HG03439 (cell line): ENCODE results near the gene CFDP1.
"Not testable (repeated sequence)": the region's sequence is repeated elsewhere in the genome, so short reads cannot be mapped to it uniquely, and the experiment has no call there.

Experiments used
- ATAC-seq: cut with Tn5 transposase; IDR thresholded peaks from one replicate; pipeline ENCODE4 v1.9.1; 2021; ENCODE audit warnings: mild to moderate bottlenecking, moderate library complexity; ENCODE audit not compliant: unreplicated experiment

CFDP1 gene

DNA sequence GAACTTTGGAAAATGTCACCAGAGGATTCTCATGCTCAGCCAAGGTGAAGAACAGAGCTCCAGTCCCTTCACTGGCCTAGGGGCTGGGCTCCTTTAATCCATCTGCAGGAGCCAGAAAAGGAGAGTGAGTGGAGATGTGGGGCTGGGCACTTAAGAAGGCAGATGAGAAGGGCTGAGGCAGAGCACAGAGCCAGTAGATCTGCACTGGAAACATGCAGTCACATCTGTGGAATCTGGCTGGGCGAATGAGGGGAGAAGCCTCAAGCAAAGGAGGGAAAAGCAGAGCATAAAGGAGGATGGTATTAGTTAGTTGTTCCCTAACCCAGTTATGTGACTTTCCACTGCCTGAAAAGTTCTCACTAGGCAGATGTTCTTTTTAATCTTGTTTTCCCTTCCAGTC lies 131.5 kb downstream of the CFDP1 start:
- ATAC-seq = no peak

DNA sequence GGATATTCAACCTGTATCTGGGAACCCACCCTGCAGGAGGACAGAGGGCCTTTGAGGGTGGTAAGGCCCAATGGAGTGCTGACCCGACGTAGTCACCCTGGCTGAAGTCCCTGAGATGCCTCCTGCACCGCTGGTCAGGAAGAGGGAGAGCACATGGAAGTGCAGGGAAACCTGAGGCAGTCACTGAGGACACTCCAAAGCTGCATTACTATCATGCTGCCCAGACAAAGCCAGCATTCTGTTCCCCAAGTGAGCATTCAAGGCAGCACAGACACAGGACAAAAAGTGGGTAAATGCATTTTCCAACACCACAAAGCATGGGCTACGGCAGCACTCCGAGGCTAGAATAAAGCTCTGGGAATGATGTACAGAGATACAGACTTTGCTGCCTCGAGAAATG lies 135.0 kb downstream of the CFDP1 start:
- ATAC-seq = no peak

DNA sequence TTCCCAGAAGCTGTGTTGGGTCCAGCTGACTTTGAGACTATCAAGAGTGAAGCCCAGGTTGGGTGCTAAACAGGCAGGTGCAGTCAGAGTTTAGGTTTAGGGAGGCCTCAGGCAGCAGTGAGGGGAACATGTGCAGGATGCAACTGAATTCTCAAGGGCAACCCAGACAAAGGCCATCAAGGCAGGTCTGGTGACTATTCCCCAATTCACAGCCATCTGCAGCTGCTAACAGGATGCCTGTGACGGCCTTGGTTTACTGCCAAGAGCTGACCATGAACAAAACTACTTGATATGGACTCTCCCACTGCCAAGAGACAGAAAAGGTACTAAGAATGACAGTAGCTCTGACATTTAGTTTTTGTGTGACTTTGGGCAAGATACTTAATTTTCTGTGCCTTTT lies 136.7 kb downstream of the CFDP1 start:
- ATAC-seq = no peak

DNA sequence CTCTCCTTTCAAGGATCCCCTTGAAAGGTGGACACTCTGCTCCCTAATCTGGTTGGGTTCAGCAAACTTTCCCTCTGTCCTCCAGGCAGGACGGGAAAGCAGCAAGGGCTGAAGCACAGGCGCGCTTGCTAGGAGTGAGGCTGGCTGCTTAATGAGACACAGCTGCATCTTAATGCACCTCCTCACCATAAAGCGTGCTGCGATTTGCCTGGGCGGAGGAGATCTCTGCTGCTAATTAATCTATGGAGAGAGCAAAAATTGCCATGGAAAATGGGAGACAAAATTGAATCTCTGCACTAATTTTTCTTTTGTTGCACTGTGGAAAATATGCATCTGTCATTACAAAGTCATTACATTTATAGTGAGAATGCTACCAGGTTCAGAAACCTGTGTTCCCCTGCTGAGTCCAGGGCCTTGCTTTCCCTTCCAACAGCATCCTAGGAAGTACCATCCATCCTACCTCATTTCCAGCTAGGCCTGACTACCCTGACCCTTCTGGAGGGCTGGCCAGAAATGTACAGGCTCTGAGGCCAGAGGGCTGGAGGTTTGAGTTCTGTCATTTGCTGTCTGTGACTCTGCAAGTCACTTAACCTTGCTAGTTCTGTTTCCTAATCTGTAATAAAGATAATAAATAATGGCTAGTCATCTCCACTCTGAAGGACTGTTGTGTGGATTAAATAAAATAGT lies 138.4 kb downstream of the CFDP1 start:
- ATAC-seq = no peak

DNA sequence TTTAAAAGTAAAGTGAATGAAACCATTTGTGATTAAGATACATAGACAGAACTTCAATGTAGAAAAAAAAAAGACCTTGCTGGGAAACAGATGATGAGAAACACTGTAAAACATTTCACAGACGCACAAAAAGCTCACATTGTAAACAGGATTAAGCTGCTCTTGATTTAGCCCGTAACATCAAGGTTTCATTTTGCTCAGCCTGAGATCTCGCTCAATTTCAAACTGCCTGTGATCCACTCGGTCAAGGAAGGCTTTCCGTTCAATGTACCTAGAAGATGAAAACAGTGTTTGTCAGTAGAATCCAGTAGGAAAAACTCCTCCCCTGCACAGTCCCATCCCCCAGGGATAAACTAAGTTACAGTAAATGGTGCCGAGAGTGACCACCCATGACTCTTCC lies 139.5 kb downstream of the CFDP1 start:
- no peak for ATAC-seq

DNA sequence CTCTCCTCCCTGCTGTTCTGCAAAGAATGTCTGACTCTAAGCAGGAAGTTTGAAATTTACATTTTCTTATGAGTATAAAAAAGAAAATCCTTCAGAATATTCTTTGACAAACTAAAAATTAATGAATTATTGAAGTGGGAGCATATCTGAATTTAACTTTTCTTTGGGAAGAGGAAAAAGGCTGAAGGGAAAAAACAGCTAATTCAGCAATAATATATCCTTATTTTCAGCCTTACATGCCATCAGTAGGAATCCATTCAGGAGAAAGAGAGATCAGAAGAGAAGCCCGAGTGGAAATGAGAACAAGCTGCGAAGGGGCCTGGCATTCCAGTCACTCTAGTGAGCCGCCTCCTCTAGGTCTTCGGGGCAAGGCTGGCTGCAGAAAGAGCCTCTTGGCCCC lies 140.1 kb downstream of the CFDP1 start:
- no peak for ATAC-seq

DNA sequence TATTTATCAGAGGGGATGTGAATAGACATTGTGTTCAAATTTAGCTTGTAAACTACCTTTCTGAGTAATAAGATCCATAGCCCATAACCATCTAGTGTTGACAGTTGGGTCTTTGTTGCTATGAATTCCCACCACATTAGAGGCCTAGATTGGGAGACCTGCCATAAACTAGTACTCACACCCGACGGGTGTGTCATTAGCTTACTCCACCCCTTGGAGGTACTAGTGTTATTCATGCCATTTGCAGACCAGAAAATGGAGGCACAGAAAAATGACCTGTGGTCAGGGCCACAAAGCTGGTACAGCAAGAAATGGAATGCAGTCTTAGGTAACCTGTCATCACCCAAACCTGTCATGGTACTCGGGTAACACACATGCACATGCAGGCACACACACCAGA lies 140.6 kb downstream of the CFDP1 start:
- no peak for ATAC-seq

DNA sequence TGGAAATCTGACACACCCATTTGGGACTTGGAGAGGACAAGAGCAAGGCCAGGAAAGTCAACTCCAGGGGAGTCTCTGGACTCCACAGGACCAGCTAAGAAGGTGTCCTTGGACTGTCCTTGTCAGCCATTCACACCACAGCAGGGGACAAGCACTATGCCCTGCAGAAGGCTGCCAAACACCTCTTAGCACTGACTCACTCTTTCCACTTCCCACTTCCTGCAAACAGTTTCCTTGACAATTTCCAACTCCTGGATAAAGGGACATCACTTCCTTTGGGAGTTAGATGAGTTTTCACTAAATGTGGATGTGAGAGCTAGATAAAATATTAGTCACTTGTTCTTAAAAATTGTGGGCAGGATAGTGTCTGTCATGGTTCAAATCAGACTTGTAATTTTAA lies 144.1 kb downstream of the CFDP1 start:
- ATAC-seq = no peak

DNA sequence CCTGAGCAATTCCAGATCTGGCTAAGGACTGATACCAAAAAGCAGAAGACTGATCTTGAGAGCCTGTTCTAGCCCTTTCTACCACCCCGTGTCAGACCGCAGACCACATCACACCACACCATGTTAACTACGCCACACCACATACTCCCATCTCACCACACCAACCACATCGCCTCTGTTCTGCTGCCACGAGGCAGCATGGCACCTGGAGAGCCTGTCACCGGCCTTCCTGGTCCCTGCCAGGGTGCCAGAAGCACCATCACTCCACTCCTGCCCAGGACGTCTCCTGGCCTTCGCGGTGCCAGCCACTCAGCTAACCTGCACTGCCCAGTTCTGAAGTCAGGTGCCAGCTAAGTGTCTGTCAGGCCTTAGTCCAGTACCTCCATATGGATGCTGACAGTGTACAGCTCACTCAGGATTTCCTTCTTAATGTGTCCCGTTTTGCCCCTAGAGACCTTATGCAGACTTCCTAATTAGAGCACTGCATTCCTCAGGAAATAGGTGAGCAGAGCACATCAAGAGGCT lies 144.6 kb downstream of the CFDP1 start:
- ATAC-seq = no peak

DNA sequence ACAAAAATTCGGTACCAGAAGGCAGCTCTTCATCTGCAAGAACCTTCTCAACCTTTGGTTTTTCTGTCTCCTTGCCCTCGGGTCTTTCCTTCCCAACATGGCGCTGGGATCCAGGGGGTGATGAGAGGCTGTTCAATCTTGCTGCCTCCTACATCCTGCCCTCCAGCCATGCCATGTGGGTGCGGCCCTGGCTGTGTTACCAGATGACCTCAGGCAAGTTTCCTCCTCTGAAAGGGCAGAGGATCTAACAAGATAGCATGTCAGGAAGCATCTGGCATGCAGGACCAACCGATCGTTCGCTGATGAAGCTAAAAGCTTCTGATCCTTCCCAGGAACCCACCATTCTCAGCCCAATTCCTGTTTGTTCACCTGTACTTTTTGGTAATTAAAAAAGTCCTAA lies 145.1 kb downstream of the CFDP1 start:
- no peak for ATAC-seq

DNA sequence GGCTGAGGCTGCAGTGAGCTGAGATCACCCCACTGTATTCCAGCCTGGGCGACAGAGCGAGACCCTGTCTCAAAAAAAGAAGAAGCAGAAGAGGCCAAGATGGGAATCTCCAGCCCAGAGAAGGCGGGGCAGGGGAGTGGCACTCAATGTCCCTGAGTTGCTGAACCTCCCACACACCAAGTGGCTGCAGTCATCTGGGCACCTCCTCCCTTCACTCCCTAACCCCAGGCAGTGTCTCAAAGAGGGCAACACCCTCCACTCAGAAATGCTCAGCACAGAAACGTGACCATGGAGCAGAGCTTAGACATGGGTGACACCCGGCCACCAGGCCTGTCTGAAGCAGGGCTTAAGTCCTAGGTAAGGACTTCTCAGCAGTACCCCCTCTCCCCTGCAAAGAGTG lies 145.6 kb downstream of the CFDP1 start:
- ATAC-seq = no peak

DNA sequence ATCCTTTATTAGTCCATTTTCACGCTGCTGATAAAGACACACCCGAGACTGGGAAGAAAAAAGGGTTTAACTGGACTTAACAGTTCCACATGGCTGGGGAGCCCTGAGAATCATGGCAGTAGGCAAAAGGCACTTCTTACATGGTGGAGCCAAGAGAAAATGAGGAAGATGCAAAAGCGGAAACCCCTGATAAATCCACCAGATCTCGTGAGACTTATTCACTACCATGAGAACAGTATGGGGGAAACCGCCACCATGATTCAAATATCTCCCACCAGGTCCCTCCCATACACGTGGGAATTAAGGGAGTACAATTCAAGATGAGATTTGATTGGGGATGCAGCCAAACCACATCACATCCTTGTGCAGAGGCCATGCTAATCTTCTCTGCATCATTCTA lies 146.9 kb downstream of the CFDP1 start:
- no peak for ATAC-seq

DNA sequence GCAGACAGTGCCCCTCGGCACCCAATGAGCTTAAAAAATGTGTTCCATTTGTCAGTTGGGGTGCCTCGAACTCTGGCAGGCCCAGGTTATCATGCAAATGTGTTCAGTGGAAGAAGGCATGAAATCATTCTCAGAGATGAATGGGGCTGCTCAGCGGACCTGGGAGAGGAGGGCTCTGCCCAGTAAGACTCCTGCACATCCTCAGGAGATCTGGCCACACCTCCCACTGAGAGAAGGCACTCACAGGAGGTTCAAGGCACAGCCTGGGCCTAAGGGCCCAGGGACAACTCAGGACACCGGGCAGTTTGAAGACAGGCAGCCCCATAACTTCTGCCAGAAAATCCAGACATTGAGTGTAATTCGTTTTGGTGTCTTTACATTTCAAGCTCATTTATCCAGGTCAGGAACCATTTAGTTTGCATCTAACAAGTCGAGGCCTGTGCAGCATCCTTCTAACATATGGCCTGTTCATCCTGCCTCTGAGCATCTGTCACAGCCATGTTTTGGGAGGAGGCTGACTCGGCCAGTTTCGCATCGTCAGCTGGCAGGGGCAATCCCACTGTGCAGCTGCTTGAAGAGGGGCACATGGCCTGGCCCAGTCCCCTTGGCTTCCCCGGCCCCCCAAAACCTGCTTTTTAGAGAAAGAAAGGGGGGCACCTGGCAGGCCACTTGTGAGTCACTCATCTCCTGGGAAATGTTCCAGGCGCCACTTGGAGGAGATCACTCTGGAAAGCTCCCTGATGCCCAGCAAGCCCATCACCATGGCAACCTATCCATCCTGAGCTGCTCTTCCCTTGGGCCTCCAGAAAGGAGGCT lies 150.6 kb downstream of the CFDP1 start:
- no peak for ATAC-seq

DNA sequence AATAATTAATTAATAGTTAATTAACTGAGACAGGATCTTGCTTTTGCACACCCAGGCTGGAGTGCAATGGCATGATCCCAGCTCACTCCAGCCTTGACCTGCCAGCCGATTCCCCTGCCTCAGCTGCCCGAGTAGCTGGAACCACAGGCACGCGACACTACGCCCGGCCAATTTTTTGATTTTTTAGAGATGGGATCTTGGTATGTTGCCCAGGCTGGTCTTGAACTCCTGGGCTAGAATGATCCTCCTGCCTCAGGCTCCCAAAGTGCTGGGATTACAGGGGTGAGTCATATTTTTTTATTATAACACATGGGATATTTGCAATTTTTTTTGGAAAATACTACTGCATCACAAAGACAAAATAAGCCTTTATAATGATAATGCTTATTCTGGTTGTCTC lies 151.5 kb downstream of the CFDP1 start:
- no peak for ATAC-seq

DNA sequence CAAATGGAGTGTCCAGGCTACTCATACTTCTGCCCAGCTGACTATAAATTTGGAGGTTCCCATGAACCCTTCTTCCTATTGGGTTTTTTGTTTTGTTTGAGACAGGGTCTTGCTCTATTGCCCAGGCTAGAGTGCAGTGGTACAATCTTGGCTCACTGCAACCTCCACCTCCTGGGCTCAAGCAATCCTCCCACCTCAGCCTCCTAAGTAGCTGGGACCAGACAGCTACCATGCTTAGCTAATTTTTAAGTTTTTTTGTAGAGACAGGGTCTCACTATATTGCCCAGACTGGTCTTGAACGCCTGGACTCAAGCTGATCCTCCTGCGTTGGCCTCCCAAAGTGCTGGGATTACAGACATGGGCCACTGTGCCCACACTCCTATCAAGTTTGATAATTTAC lies 152.3 kb downstream of the CFDP1 start:
- not testable (repeated sequence) for ATAC-seq

DNA sequence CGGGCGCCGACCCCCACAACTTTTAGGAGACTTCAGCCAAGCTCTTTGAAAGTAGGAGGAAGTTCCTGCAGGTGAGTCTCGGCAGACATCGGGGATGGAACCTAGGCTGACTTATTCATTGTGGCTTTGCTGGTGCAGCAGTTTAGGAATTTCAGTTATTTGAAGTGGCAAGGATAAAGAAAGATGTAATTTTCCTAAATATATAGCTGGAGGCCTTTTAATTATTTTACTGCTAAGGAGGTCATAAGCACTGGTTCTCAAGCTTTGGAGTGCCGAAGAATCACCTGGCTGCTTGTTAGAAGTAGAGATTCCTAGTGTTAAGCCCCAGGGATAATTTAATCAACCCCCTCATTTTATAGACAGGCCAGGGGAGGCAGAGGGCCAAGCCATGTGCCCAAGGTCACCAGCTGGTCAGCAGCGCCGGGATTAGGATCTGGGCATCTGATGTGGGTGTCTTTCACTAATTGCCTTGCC lies 152.9 kb downstream of the CFDP1 start:
- no peak for ATAC-seq

DNA sequence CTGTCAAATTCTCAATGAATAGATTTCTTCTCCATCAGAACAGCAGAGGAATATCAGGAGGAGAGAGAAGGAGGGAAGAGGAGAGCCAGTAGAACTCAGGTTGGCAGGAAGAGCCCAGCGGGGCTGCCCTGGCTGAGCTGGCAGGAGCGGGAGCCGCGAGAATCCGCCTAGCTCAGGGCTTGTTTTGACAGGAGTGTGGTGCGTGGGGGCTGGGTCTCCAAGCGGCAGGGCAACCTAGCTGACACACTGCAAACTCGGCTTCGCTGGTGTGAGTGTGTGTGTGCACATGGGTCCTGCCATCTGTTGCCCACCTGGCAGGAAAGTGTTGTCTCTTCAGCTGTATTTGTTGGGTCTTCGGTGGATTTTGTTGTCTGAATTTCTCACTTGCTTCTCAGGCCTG lies 154.0 kb downstream of the CFDP1 start:
- no peak for ATAC-seq

DNA sequence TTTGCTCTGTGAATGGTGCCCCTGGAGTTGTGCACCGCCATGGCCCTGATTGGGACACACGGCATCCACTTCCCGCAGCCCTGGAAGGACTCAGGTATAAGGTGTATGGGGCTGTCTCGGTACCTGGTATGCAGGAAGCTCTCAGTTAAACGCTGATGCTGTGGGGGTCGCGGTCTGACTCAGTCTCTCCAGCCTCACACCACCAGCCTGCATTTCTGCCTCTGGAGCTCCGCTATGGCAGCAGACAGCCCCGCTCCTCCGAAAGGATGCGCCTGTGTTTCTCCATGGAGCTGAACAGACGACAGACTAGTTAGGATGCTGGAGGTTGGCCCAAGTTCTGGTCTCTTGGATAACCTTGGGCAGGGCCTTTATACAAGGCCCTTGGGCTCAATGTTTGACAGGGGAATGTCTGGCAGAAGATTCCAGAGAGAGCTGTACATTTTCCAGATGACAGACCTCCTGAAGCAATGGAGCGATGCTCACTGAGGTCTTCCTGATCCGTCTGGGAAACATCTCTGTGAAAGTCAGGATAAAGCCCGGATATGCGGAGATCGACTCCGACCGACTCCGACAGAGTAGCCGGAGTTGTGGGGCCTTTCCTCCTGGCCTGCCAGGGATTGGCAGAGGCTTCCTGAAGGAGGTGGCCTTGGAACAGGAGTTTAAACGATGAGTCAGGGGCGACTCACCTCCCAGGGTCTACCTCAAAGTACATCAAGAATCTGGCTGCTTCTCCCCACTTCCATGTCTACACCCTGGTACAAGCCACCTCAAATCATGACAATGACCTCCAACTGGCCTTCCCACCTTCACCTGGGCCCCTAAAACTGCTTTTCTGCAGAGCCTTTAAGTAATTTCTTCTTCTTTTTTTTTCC lies 160.0 kb downstream of the CFDP1 start:
- ATAC-seq = no peak

DNA sequence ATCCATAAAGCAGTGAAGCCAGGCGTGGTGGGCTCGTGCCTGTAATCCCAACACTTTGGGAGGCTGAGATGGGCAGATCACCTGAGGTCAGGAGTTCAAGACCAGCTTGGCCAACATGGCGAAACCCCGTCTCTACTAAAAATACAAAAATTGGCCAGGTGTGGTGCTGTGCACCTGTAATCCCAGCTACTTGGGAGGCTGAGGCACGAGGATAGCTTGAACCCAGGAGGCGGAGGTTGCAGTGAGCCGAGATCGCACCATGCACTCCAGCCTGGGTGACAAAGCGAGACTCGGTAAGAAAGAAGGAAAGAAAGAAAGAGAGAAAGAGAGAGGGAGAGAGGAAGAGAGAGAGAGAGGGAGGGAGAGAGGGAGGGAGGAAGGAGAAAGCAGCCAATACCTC lies 160.7 kb downstream of the CFDP1 start:
- not testable (repeated sequence) for ATAC-seq

DNA sequence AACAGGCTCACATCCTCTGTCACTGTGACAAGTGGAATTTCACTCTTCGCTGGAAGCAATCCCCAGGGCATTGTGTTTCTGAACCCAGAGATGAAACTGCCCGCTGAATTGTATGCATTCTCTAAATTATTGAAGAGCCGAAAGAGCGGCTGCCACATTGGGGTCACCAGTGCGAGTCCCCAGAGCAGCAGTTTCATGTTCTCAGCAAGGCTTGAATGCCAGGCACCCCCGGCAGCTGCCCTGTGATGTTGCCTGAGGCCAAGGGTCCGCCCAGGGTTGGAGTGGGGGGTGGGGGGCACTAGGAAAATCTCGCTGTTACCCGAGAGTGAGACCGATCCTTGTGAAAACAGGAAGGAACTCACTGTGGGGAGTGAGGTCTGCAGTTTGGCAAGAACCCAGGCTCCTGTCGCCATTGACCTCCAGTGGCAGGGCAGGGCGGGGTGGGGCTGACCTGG lies 161.2 kb downstream of the CFDP1 start:
- ATAC-seq = no peak

DNA sequence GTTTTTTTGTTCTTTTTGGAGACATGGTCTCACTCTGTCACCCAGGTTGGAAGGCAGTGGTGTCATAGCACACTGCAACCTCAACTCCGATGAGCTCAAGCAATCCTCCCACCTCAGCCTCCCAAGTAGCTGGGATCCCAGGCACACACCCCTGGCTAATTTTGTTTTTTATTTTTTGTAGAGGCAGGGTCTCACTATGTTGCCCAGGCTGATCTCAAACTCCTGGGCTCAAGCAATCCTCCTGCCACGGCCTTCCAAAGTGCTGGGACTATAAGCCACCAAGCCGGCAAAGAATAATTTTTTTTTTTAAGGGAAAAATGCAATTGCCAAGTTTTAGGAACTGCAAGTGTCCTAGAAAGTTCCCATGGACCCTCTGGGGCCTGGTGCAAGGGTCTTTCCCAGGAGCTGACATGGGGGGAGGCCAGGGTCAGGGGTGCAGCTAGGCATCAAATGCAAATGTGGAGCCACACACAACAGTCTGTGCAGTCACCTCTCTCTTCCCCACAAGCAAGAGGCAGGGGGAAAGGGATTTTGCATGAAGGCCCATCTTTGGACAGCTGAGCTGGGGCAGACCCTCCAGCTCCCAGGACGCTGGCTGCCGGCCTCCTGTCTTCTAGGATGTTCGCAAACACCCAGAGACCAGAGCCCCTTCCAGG lies 161.7 kb downstream of the CFDP1 start:
- ATAC-seq = no peak
